ENCODE data around the gene HMCN1. TPM values are rescaled to one million over a fixed set of nuclear protein-coding genes. Genes with fewer than 3 reads are reported as not detected.

The HMCN1 gene
- total RNA-seq, result 0.39 and 0.54 TPM in 2 replicates

DNA sequence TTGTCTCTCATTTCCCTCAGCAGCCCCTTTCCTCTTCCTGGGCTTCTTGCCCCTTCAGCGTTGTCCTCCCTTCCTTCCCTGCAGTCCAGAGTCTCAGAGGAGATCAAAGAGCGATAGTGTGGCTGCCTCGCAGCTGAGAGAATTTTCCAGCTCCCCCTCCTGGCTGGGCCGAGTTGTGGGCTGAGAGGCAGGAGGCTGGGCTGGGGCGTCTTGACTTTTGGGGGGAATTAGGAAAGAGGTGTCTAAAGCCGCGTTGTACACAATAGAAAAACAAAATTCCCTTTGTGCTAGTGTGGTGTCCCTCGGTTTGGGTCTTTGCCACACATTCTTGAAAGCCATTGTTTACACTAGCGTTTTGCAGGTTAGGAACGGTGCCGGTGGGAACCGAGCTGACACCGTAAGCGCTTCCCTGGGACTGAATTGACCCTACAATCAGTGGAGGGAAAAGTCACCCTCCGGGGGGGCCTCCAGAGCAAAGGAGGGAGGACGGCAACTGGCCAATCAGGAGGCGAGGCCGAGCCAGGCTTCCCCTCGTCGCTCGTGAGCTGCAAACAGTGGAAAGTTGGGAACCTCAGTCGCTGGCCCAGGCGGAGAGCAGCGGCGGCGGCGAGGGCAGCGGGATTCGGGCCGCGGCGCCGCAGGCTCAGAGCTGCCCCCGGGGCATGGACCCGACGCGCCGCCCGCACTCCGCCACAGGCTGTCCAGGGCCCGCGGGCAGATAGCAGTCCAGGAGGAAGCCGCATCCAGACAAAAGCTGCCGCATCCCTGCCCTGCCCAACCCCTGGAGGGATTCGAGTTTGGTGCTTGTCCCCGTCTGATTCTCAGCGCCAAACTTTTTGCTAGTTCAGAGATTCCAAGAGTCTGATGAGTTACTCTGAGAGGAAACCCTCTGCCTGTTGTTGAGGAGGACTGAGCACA is at the start of gene HMCN1:
HMCN1 (plus strand) TSS at position 574 of the 918 bp plus-strand sequence. CDS start 389 bp downstream, outside the sequence.

